KOPT-K1 (cell line): ENCODE results near the gene TMC1.
"Not testable (repeated sequence)": the region's sequence is repeated elsewhere in the genome, so short reads cannot be mapped to it uniquely, and the experiment has no call there.

Source experiments
- H3K27ac ChIP-seq: fragments of 200-600 bp; sonication (generic); 2 replicates; pipeline ENCODE4 v1.5.1; 2016; ENCODE audit warnings: antibody characterized with exemption, mild to moderate bottlenecking, low read depth, low read length; ENCODE audit not compliant: poor library complexity, severe bottlenecking
- H3K36me3 ChIP-seq: fragments of 200-600 bp; sonication (generic); 2 replicates; pipeline ENCODE4 v1.5.1; 2017; ENCODE audit warnings: antibody characterized with exemption, mild to moderate bottlenecking, low read length, moderate library complexity; ENCODE audit not compliant: insufficient read depth
- H3K9me3 ChIP-seq: fragments of 200-600 bp; sonication (generic); 2 replicates; pipeline ENCODE4 v1.5.1; 2017; ENCODE audit warnings: antibody characterized with exemption, low read length, mild to moderate bottlenecking; ENCODE audit not compliant: insufficient read depth, poor library complexity, severe bottlenecking

TMC1 gene

GRCh38 chr9:72497447-72498046 lies 23.9 kb upstream of the TMC1 start:
- H3K27ac ChIP-seq = no peak overlapping the region
- H3K9me3 ChIP-seq = no peaks in the 10 kb centered on the region
- no peaks in the 10 kb centered on the region for H3K36me3 ChIP-seq

- no peaks in the 10 kb centered on the region for H3K9me3 ChIP-seq
- H3K36me3 ChIP-seq = no peaks in the 10 kb centered on the region
- H3K27ac ChIP-seq = no peak overlapping the region
Measured at GRCh38 chr9:72506615-72507014, 14.8 kb upstream of the TMC1 start.

- no peaks in the 10 kb centered on the region for H3K9me3 ChIP-seq
- no peak overlapping the region for H3K27ac ChIP-seq
- H3K36me3 ChIP-seq = no peaks in the 10 kb centered on the region
Measured at GRCh38 chr9:72509053-72509452, 12.4 kb upstream of the TMC1 start.

GRCh38 chr9:72509635-72510034 lies 11.8 kb upstream of the TMC1 start:
- Histone ChIP-seq H3K9me3 (no peaks in the 10 kb centered on the region), H3K27ac (no peak overlapping the region), H3K36me3 (no peaks in the 10 kb centered on the region)

- not testable (repeated sequence) for H3K36me3 ChIP-seq, H3K9me3 ChIP-seq, H3K27ac ChIP-seq
Measured at GRCh38 chr9:72521011-72521410, 397 bp upstream of the TMC1 start.

- no peaks in the 10 kb centered on the region for H3K9me3 ChIP-seq
- H3K27ac ChIP-seq = no peak overlapping the region
- no peaks in the 10 kb centered on the region for H3K36me3 ChIP-seq
Measured at GRCh38 chr9:72524820-72525540, 3.6 kb downstream of the TMC1 start.

GRCh38 chr9:72526901-72527800 lies 5.7 kb downstream of the TMC1 start:
- Histone ChIP-seq H3K27ac (no peak overlapping the region), H3K36me3 (no peaks in the 10 kb centered on the region), H3K9me3 (no peaks in the 10 kb centered on the region)

GRCh38 chr9:72527801-72528195 lies 6.4 kb downstream of the TMC1 start:
- H3K27ac ChIP-seq = no peak overlapping the region
- no peaks in the 10 kb centered on the region for H3K36me3 ChIP-seq
- H3K9me3 ChIP-seq = no peaks in the 10 kb centered on the region

- H3K36me3 ChIP-seq = no peaks in the 10 kb centered on the region
- no peaks in the 10 kb centered on the region for H3K9me3 ChIP-seq
- H3K27ac ChIP-seq = no peak overlapping the region
Measured at GRCh38 chr9:72529531-72529930, 8.1 kb downstream of the TMC1 start.

- Histone ChIP-seq H3K27ac (no peak overlapping the region), H3K9me3 (no peaks in the 10 kb centered on the region), H3K36me3 (no peaks in the 10 kb centered on the region)
Measured at GRCh38 chr9:72533322-72533721, 11.9 kb downstream of the TMC1 start.

GRCh38 chr9:72534931-72535330 lies 13.5 kb downstream of the TMC1 start:
- no peak overlapping the region for H3K27ac ChIP-seq
- no peaks in the 10 kb centered on the region for H3K36me3 ChIP-seq
- H3K9me3 ChIP-seq = no peaks in the 10 kb centered on the region

GRCh38 chr9:72537011-72537545 lies 15.7 kb downstream of the TMC1 start:
- no peaks in the 10 kb centered on the region for H3K36me3 ChIP-seq
- no peak overlapping the region for H3K27ac ChIP-seq
- no peaks in the 10 kb centered on the region for H3K9me3 ChIP-seq

- no peak overlapping the region for H3K27ac ChIP-seq
- H3K36me3 ChIP-seq = no peaks in the 10 kb centered on the region
Measured at GRCh38 chr9:72537671-72538070, 16.3 kb downstream of the TMC1 start.

GRCh38 chr9:72538921-72539702 lies 17.7 kb downstream of the TMC1 start:
- no peak overlapping the region for H3K27ac ChIP-seq
- no peaks in the 10 kb centered on the region for H3K36me3 ChIP-seq
- H3K9me3 ChIP-seq = no peaks in the 10 kb centered on the region

More at GRCh38 chr9:72537671-72538070, 16.3 kb downstream of the TMC1 start:
- H3K9me3 ChIP-seq = no peaks in the 10 kb centered on the region
